GM12892 (cell line): ENCODE data around the gene CEACAM1.

Experiments used
- POLR2A ChIP-seq: IDR thresholded peaks from 2 replicates; pipeline ENCODE4 v1.6.1; 2011; ENCODE audit warnings: low read depth, low read length, control low read depth
- POLR2AphosphoS5 ChIP-seq: IDR thresholded peaks from 2 replicates; pipeline ENCODE4 v1.6.1; 2011; ENCODE audit warnings: low read depth, low read length, control low read depth
- TAF1 ChIP-seq: IDR thresholded peaks from 2 replicates; pipeline ENCODE4 v1.6.1; 2011; ENCODE audit warnings: low read depth, mild to moderate bottlenecking, control low read depth, low read length, borderline replicate concordance

DNA sequence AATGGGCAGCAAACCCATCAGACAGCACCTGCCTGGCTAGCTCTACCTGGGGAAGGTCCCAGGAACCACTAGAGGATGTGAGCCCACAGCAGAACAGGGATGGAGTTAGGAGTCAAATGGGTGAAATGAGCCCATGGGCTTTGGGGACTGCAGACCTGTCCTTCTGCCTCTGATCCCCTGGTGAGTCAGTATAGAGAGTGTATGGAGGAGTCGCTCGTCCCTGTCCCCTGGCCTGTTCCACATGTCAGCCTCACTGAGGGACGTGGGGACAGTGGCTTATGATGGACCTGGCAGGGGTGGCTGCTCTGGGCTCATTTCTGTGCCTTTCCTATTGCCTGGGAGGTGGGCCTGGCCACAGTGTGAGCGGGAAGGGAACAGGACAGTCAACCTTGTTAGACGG, 4.0 kb downstream of the CEACAM1 start:
- TF ChIP-seq TAF1: no peak
- TF ChIP-seq POLR2A: no peak
- no peak for TF ChIP-seq POLR2AphosphoS5
